Measurements from ENCODE around the gene RPL10A.
"Not testable (repeated sequence)": the region's sequence is repeated elsewhere in the genome, so short reads cannot be mapped to it uniquely, and the experiment has no call there.

Gene RPL10A

DNA sequence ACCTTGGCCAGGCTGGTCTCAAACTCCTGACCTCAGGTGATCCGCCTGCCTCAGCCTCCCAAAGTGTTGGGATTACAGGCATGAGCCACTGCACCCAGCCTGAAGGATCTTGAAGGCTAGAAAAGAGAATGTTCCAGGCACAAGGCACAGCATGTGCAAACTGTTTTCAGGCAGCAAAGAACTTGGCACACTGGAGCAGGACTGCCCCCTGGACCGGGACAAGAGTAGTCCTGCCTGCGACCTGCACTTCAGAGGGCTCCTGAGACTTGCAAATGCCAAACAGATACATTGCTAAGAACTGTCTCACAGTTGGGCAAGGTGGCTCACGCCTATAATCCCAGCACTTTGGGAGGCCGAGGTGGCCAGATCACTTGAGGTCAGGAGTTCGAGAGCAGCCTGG is 47.7 kb downstream of the RPL10A start:
- DNase-seq: not testable (repeated sequence)

DNA sequence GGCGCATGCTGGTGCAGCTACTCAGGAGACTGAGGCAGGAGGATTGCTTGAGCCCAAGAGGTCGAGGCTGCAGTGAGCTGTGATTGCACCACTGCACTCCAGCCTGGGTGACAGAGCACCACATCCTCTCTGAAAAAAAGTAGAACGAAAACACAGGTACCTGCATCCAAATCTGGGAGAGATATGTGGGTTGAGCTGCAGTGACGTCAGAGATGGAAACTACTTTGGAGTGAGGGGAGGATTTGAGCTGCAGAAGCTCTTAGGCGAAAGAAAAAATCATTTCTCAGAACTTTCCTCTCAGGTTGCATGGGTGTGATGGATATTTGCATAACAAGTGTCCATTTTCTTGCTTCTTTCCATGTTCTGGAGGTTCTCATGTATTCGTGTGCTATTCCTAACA is 48.5 kb downstream of the RPL10A start:
- no peak for DNase-seq

DNA sequence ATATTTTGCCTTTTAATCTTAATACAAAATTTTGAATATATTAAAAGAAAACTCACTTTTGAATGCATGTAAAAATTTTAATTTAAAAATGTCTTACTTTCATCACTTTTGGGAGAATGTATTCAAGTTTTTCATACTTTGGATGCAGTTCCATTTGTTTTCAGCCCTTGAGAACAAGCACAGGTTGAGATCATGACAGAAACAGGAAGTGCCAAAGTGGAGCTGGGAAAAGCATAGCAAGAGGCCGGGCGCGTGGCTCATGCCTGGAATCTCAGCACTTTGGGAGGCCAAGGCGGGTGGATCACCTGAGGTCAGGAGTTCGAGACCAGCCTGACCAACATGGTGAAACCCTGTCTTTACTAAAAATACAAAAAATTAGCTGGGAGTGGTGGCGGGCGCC is 49.8 kb downstream of the RPL10A start:
- not testable (repeated sequence) for DNase-seq

DNA sequence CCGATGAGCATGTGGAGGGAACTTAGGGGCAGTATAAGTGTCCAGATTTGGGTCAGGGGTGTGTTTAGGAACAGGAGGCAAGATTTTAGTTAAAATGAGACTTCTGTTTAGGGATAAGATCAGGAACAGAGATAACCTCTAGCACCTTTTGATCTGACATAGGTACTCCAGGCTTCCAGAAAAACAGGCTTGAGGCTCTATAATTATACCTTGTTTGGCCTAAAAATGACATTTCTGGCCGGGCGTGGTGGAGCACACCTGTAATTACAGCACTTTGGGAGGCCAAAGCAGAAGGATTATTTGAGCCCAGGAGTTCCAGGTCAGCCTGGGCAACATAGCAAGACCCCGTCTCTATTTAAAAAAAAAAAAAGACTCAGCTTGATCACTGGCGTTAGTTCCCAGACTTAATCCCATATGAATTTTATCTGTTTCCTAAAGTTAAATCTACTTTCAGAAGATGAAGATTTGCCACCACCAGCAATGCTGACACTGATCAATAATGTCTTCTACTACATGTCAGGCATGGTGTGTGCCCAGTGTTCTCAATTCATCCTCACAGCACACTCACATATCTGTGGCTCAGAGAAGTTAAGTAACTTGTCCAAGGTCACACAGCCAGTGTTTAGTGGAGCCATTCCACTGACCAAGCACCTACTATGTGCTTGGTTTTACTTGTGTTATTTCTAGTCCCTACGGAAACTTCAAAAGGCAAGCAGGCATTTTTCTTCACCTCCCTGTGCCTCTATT is 50.5 kb downstream of the RPL10A start:
- DNase-seq: no peak

DNA sequence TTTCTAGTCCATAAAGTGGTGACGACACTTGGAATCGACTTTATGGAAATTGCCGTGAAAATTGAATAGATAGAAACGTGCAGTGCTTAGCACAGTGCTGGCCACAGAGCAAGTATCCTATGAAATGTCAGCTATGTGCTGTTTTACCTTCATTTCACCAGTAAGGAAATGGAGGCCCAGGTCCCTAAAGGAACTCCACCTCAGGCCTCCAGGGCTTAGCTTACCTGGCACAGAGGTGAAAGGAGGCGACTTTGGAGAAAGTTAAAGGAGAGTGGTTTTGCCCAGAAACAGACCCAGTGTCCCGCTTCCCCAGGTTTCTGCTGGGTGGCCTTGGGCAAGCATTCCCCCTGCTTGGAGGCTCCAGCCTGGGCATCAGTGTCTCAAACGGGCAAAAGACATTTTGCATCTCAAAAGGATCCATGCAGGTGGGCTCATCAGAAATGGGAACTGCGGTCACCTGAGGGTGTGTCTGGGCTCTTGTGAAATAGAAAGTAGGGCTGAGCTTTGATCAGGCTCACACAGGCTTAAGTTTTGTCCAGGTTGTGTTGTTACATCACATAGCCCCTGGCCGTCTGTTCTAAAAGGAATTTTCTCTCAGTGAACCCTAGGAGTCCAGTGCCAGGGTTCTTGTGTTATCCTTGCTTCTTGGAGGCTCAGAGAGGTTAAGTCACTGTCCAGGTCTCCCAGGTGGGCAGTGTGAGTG is 51.3 kb downstream of the RPL10A start:
- DNase-seq: no peak

All from NCI-H526 (cell line).